HEK293 (cell line): ENCODE measurements around the gene CACNA1D.

ENCODE experiments used
- CTCF ChIA-PET: fragments of 350-600 bp; formaldehyde crosslinking; extraction: SDS; loops from one replicate; lab custom pipeline; 2021; ENCODE audit warnings: antibody characterized with exemption; lab: Yijun Ruan, JAX
- POLR2A ChIA-PET: fragments of 300-600 bp; formaldehyde crosslinking; extraction: SDS; loops from one replicate; lab custom pipeline; 2020; ENCODE audit warnings: antibody characterized with exemption, inconsistent platforms; lab: Yijun Ruan, JAX
- H3K27ac ChIP-seq: fragments of 200-500 bp; sonication (Bioruptor generic); 2 replicates; pipeline ENCODE4 v1.5.1; 2014; ENCODE audit warnings: low read depth, low read length, control low read depth, inconsistent platforms; ENCODE audit errors: extremely low read depth
- H3K36me3 ChIP-seq, 2 experiments: fragments of 200-500 bp in 1 of 2; sonication (Bioruptor generic) in 1 of 2; 1 replicate in 1 of 2; 2 replicates in 1 of 2; pipeline ENCODE4 v1.5.1; 2014 to 2017; ENCODE audit warnings: inconsistent platforms in 2 of 2, low read length in 2 of 2; ENCODE audit not compliant: control insufficient read depth in 2 of 2, insufficient read depth in 1 of 2
- H3K4me1 ChIP-seq: fragments of 200-500 bp; sonication (Bioruptor generic); 2 replicates; pipeline ENCODE4 v1.5.1; 2014; ENCODE audit warnings: mild to moderate bottlenecking, low read length, inconsistent platforms; ENCODE audit not compliant: control insufficient read depth, insufficient read depth
- H3K4me3 ChIP-seq: 2 replicates; pipeline ENCODE4 v1.5.1; 2011; ENCODE audit warnings: low read depth, mild to moderate bottlenecking, control low read depth, low read length, moderate library complexity
- H3K9me3 ChIP-seq: fragments of 200-500 bp; sonication (Bioruptor generic); 2 replicates; pipeline ENCODE4 v1.5.1; 2014; ENCODE audit warnings: low read depth, low read length, inconsistent platforms; ENCODE audit not compliant: control insufficient read depth, insufficient read depth
- EGR2 ChIP-seq: fragments of 450-650 bp; formaldehyde crosslinking; IDR thresholded peaks from 2 replicates; pipeline ENCODE4 v1.5.1; 2016; ENCODE audit warnings: low read depth, missing biosample characterization, missing genetic modification characterization
- GLI4 ChIP-seq: fragments of 450-650 bp; formaldehyde crosslinking; IDR thresholded peaks from 2 replicates; pipeline ENCODE4 v1.5.1; 2016; ENCODE audit warnings: missing biosample characterization, missing genetic modification characterization
- GLIS1 ChIP-seq: fragments of 450-650 bp; formaldehyde crosslinking; IDR thresholded peaks from 2 replicates; pipeline ENCODE4 v1.5.1; 2016; ENCODE audit warnings: missing biosample characterization, missing genetic modification characterization
- HOXD13 ChIP-seq: sonication (generic); formaldehyde crosslinking; IDR thresholded peaks from 2 replicates; pipeline ENCODE4 v1.8.0; 2022; ENCODE audit warnings: missing genetic modification reagents, borderline replicate concordance
- MEIS1 ChIP-seq: sonication (generic); formaldehyde crosslinking; IDR thresholded peaks from 2 replicates; pipeline ENCODE4 v1.8.1; 2022; ENCODE audit warnings: missing genetic modification reagents, mild to moderate bottlenecking, borderline replicate concordance
- OVOL3 ChIP-seq: fragments of 450-650 bp; formaldehyde crosslinking; IDR thresholded peaks from 2 replicates; pipeline ENCODE4 v1.5.1; 2016; ENCODE audit warnings: missing biosample characterization, missing genetic modification characterization
- PATZ1 ChIP-seq: fragments of 450-650 bp; formaldehyde crosslinking; IDR thresholded peaks from 2 replicates; pipeline ENCODE4 v1.5.1; 2016; ENCODE audit warnings: missing biosample characterization, missing genetic modification characterization
- SETDB1 ChIP-seq: IDR thresholded peaks from one replicate; pipeline ENCODE4 v1.6.1; 2017; ENCODE audit warnings: mild to moderate bottlenecking, low read length, moderate library complexity, mixed read lengths; ENCODE audit not compliant: insufficient read length
- ZBTB11 ChIP-seq: fragments of 450-650 bp; formaldehyde crosslinking; conservative IDR thresholded peaks from 2 replicates; pipeline ENCODE4 v1.5.1; 2016; ENCODE audit warnings: low read depth, missing biosample characterization, missing genetic modification characterization
- ZBTB7A ChIP-seq: fragments of 450-650 bp; formaldehyde crosslinking; IDR thresholded peaks from 2 replicates; pipeline ENCODE4 v1.5.1; 2016; ENCODE audit warnings: low read depth, missing biosample characterization, missing genetic modification characterization
- ZNF112 ChIP-seq: fragments of 450-650 bp; formaldehyde crosslinking; IDR thresholded peaks from 2 replicates; pipeline ENCODE4 v1.5.0; 2017; ENCODE audit warnings: missing biosample characterization, missing genetic modification characterization
- ZNF248 ChIP-seq: fragments of 450-650 bp; formaldehyde crosslinking; IDR thresholded peaks from 2 replicates; pipeline ENCODE4 v1.5.1; 2017; ENCODE audit warnings: missing biosample characterization, missing genetic modification characterization
- ZNF280D ChIP-seq: fragments of 450-650 bp; formaldehyde crosslinking; IDR thresholded peaks from 2 replicates; pipeline ENCODE4 v1.5.1; 2016; ENCODE audit warnings: missing biosample characterization, missing genetic modification characterization
- ZNF37A ChIP-seq: fragments of 450-650 bp; IDR thresholded peaks from 2 replicates; pipeline ENCODE4 v1.5.1; 2018; ENCODE audit warnings: missing biosample characterization, missing genetic modification characterization
- ZNF560 ChIP-seq: fragments of 450-650 bp; formaldehyde crosslinking; IDR thresholded peaks from 2 replicates; pipeline ENCODE4 v1.5.1; 2017; ENCODE audit warnings: missing biosample characterization, missing genetic modification characterization, borderline replicate concordance
- ZNF610 ChIP-seq: fragments of 450-650 bp; formaldehyde crosslinking; IDR thresholded peaks from 2 replicates; pipeline ENCODE4 v1.5.1; 2016; ENCODE audit warnings: missing biosample characterization, missing genetic modification characterization, borderline replicate concordance
- ZNF785 ChIP-seq: fragments of 450-650 bp; formaldehyde crosslinking; IDR thresholded peaks from 2 replicates; pipeline ENCODE4 v1.5.1; 2016; ENCODE audit warnings: missing biosample characterization, missing genetic modification characterization
- ZNF843 ChIP-seq: fragments of 450-650 bp; formaldehyde crosslinking; IDR thresholded peaks from 2 replicates; pipeline ENCODE4 v1.5.1; 2016; ENCODE audit warnings: missing biosample characterization, missing genetic modification characterization

The CACNA1D gene

GRCh38 chr3:53788038-53788437, 293.6 kb downstream of the CACNA1D start (continued):
- TF ChIP-seq ZNF280D (no peak), MEIS1 (CRISPR knock-in tag) (no peak), GLIS1 (tag by site-specific recombination) (no peak), ZNF37A (no peak), ZNF843 (no peak)

DNA sequence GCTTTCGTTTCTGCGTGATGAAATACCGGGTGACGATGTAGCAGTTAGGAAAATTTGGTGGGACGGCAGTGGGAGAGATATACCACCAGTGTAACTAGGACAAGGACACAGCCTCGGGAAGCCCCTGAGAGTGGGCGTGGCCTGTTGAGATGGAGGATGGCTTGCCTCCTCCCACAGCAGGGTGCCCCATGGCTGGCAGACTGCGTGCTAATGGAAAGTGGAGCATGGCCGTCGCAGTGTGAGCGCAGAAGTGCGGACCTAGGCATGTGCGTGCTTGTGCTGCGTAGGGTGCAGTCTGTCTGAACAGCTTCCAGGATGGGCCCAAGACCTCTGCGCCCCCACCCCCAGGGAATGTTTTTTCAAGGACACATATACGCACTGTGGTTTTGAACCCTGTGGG, 295.0 kb downstream of the CACNA1D start:
- H3K9me3 ChIP-seq = no peaks in the 10 kb centered on the region
- H3K4me3 ChIP-seq = no peak overlapping the region
- TF ChIP-seq ZBTB7A (tag by site-specific recombination) (no peak), ZNF560 (tag by site-specific recombination) (no peak), ZNF785 (tag by site-specific recombination) (no peak), GLI4 (tag by site-specific recombination) (no peak), HOXD13 (CRISPR knock-in tag) (no peak), EGR2 (tag by site-specific recombination) (no peak), ZNF610 (tag by site-specific recombination) (no peak), OVOL3 (tag by site-specific recombination) (no peak), PATZ1 (tag by site-specific recombination) (no peak), ZNF248 (tag by site-specific recombination) (no peak), ZBTB11 (tag by site-specific recombination) (no peak), SETDB1 (no peak), ZNF112 (tag by site-specific recombination) (no peak)
- H3K27ac ChIP-seq = no peak overlapping the region
- ChIA-PET CTCF (no interaction called here), POLR2A (no interaction called here)
- no peaks in the 10 kb centered on the region for H3K36me3 ChIP-seq
- no peaks in the 10 kb centered on the region for H3K4me1 ChIP-seq
